ENCODE results near the gene PFN1. TPM values are rescaled to one million over a fixed set of nuclear protein-coding genes. Genes with fewer than 3 reads are reported as not detected.

PFN1 gene
- total and polyA plus RNA-seq, 2 of the 8 experiments (the other 6 are each of a cell fraction or from before 2014, with no cell fraction given) = 1,355 to 1,949 TPM

- H3K4ac ChIP-seq (replicated peaks; ENCODE audit: insufficient read length, low read depth, low read length) = no peak overlapping the region
- peaks cover 4 to 10% (median 5%) of the 10 kb centered on the region in 4 experiments for H3K4me1 ChIP-seq (replicated peaks in 1 of 4; ENCODE audit: control insufficient read depth in 3 of 4, insufficient read depth in 4 of 4, low read length in 3 of 4)
- no peak overlapping the region for H4K5ac ChIP-seq (ENCODE audit: insufficient read length, low read depth, low read length)
- H2BK120ac ChIP-seq (replicated peaks; ENCODE audit: low read depth, low read length) = no peak overlapping the region
- H3K27ac ChIP-seq (ENCODE audit: low read depth, low read length) = no peak overlapping the region
- ChIA-PET POLR2A (ENCODE audit: partially characterized antibody) (interaction anchor here (0.7 to 32.4 kb wide), 14 partner anchors 1 to 241 kb away, joined by 3 to 987 read pairs (median 10); partner anchors contain the start of genes C17orf107, CAMTA2, ENO3 and GP1BA), CTCF (ENCODE audit: partially characterized antibody) (interaction anchor here (1.5 kb wide), 1 partner anchor 37 kb away, joined by 5 read pairs; no protein-coding TSS in a partner anchor)
- H3K9me3 ChIP-seq (ENCODE audit: insufficient read depth in 2 of 2, low read depth in 1 of 2, low read length in 1 of 2) = no peaks in the 10 kb centered on the region
- no peak overlapping the region for H3K56ac ChIP-seq (replicated peaks; ENCODE audit: insufficient read length, low read depth, low read length)
- no peak overlapping the region for H2BK20ac ChIP-seq (ENCODE audit: low read length)
- FAIRE-seq (no peak), DNase-seq (ENCODE audit: low read depth in 1 of 2, low spot score in 2 of 2) (no peak)
- peaks cover 8 to 42% (median 28%) of the 10 kb centered on the region in 4 experiments for H3K36me3 ChIP-seq (ENCODE audit: control insufficient read depth in 2 of 4, insufficient read depth in 4 of 4, low read length in 3 of 4)
- no peak overlapping the region for H2AK5ac ChIP-seq (ENCODE audit: low read depth, low read length)
- H3K14ac ChIP-seq (ENCODE audit: insufficient read length) = no peak overlapping the region
- TF ChIP-seq SIN3A (conservative IDR thresholded peaks at IDR 0.05 in 1 of 2, IDR thresholded peaks at IDR 0.05 in 1 of 2; ENCODE audit: low read depth in 1 of 2, low read length in 2 of 2) = 0 out of 4 replicates have a peak, but pooled peaks of 1 of the 2 experiments have one; percentile 25
- TF ChIP-seq POLR2AphosphoS5 (IDR thresholded peaks at IDR 0.05; ENCODE audit: low read depth, low read length) = peak; percentile 49; the same call in 1 of the 2 replicates
- TF ChIP-seq SAP30 (IDR thresholded peaks at IDR 0.05; ENCODE audit: insufficient read depth, insufficient replicate concordance, low read length) = no peak
- no peak overlapping the region; a peak in 1 of 7 replicates for H3K9ac ChIP-seq (replicated peaks in 1 of 4; ENCODE audit: extremely low read depth in 1 of 4, low read depth in 3 of 4, low read length in 3 of 4)
- peak overlapping the region; percentile 67 to 95 for H3K4me2 ChIP-seq (ENCODE audit: insufficient read depth in 1 of 2, low read depth in 2 of 2, low read length in 2 of 2)
- no peak overlapping the region for H2BK15ac ChIP-seq (ENCODE audit: low read length)
- H3K23me2 ChIP-seq (ENCODE audit: low read depth, low read length) = peaks cover 22% of the 10 kb centered on the region
- WGBS, 2 experiments (ENCODE audit: extremely low coverage in 1 of 2, insufficient coverage in 1 of 2, insufficient read length in 1 of 2, insufficient replicate concordance in 2 of 2, low coverage in 1 of 2, low lambda C conversion rate in 2 of 2, missing lambda C conversion rate in 1 of 2) = 78% methylated on average over 3 of the region's 4 CpGs; no CpG with 5 or more reads in 1 of the 2 experiments
- H3K4me3 ChIP-seq (ENCODE audit: extremely low read depth in 1 of 4, insufficient read depth in 2 of 4, low read depth in 3 of 4, low read length in 4 of 4) = peak overlapping the region in 2 of 4 experiments; percentile 75 to 97; a peak in 3 of 8 replicates
- H4K8ac ChIP-seq (ENCODE audit: extremely low read depth, insufficient read depth, low read length) = no peak overlapping the region; the same call in 1 of the 2 replicates
- no peak overlapping the region for H2BK5ac ChIP-seq (ENCODE audit: low read depth, low read length)
- H4K91ac ChIP-seq (replicated peaks; ENCODE audit: insufficient read length, low read length) = no peak overlapping the region
- no peak overlapping the region for H2AFZ ChIP-seq (ENCODE audit: low read length)
- H3K23ac ChIP-seq (ENCODE audit: insufficient read length) = no peak overlapping the region
- peaks cover 16 to 23% of the 10 kb centered on the region in 2 experiments for H4K20me1 ChIP-seq (replicated peaks in 1 of 2; ENCODE audit: control insufficient read depth in 1 of 2, insufficient read depth in 2 of 2, low read length in 2 of 2)
- peaks cover 2% of the 10 kb centered on the region; the same call in 1 of the 2 replicates for H3K79me1 ChIP-seq (ENCODE audit: low read depth, low read length)
- H3K79me2 ChIP-seq (ENCODE audit: control insufficient read depth in 1 of 2, insufficient read depth in 2 of 2, low read length in 2 of 2) = peaks cover 8 to 55% of the 10 kb centered on the region in 2 experiments
- no peak overlapping the region for H2BK12ac ChIP-seq (ENCODE audit: low read depth, low read length)
- H3K27me3 ChIP-seq (replicated peaks in 1 of 4; ENCODE audit: control insufficient read depth in 3 of 4, extremely low read depth in 1 of 4, insufficient read depth in 3 of 4, low read length in 3 of 4) = no peaks in the 10 kb centered on the region
- no peak overlapping the region for H3K18ac ChIP-seq (ENCODE audit: extremely low read depth, low read length)
Measured at GRCh38 chr17:4945944-4946280, 2.4 kb downstream of the PFN1 start.

Measured in H1 (cell line).